HG03135 (cell line): ENCODE results near the gene ADNP2.
"Not testable (repeated sequence)": the region's sequence is repeated elsewhere in the genome, so short reads cannot be mapped to it uniquely, and the experiment has no call there.

Source experiments
- ATAC-seq: cut with Tn5 transposase; IDR thresholded peaks from one replicate; pipeline ENCODE4 v1.9.1; 2021; ENCODE audit warnings: mild to moderate bottlenecking, moderate library complexity; ENCODE audit not compliant: unreplicated experiment

ADNP2 gene

GRCh38 chr18:80143881-80144280, 34.8 kb downstream of the ADNP2 start:
- no peak for ATAC-seq

DNA sequence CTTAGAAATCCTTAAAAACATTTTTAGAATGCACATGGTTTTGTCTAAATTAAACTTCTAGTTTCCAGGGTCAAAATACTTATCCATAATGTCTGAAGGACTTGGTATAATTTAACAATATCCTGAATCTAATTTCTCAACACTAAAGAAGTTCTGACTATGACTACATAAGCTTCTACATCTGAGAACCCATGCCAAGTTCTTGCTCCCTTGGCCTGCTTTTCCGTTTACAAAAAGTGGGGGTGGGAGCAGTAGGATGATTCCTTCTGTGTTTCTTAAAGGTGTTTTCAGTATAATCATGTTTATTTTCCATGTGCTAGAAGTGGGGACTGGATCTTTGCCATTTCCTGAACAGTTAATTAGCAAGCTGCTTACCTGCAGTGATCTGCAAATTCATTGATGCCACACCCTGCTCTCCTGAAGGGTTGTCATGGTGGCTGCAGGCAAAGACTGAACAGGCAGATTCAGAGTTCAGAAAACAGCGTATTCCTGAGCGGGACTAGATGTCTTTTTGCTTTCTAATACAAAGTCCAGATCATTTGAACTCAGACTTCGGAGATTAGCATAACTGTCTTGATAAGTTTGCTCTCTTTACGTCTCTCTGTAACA, 36.2 kb downstream of the ADNP2 start:
- no peak for ATAC-seq

DNA sequence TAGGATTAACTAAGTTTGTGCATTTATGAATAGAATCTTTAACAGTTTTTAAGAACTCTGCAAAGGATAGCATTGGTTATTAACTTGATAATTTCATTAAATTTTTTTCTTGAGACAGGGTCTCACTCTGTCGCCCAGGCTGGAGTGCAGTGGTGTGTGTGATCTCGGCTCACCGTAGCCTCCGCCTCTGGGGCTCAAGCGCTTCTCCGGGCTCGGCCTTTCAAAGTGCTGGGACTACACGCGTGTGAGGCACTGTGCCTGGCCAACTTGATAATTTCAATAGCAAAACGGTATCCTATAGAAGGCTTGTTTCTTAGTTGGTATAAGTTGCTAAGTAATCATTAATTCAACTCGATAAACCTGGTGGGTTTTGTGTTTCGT, 38.0 kb downstream of the ADNP2 start:
- ATAC-seq = peak; percentile 34

GRCh38 chr18:80147418-80148325, 38.6 kb downstream of the ADNP2 start:
- ATAC-seq = peak; percentile 78

DNA sequence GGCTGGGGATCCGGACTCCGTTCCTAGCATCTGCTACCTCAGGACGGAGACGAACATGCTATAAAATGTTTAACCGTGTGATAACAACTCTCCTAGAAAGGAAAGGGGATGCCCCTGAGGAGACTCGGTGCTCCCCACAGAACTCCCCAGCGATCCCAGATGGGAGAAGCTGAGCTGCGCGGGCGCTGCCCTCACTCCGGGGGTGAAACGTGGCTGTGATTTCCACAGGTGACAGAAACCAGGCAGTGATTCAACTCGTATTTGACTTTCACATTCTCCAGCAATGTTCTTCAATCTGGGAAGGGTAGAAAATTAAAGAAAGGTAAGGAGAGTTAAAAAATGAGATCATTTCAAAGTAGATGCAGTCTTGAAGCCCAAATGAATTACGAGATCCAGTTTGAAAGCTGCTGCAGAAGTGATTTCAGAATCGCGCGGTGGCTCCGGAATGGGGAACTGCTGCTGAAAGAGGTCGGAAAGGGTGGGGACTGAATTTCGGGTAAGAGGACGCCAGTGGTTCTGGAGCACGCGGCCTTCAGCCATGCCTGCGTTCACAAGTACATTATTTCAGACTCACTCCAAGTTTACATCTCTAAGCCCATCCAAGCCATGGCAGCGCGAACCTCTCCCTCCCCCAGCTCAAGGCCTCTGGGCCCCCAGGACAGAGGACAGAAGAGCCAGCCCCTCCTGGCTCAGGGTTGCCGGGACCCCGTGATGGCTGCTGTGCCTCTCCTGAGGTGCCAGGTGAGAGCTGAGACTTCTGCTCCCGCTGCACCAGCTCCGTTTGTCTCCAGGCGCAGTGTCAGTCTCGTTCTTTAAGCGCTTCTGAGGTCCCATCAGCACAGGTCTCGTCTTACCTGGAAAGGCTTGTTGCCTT, 39.5 kb downstream of the ADNP2 start:
- peak; percentile 6 for ATAC-seq

DNA sequence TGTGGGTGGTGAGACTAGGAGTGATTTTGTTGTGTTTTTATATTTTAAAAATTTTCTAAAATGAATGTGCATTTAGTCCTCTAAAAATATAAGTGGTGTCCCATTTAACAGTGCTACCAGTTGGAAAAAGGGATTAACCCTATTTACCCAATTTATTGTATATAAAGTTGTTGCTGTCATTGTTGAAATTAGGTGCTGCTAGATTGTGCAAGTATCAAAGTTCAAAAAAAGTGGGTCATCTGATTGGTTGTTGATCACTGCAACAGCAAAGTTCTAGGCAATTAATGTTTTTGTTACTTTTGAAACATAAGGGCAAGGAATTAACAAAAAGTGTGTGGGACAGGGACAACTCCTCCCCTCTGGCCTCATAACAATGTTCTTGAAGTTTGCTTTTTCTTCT, 40.6 kb downstream of the ADNP2 start:
- ATAC-seq = no peak

DNA sequence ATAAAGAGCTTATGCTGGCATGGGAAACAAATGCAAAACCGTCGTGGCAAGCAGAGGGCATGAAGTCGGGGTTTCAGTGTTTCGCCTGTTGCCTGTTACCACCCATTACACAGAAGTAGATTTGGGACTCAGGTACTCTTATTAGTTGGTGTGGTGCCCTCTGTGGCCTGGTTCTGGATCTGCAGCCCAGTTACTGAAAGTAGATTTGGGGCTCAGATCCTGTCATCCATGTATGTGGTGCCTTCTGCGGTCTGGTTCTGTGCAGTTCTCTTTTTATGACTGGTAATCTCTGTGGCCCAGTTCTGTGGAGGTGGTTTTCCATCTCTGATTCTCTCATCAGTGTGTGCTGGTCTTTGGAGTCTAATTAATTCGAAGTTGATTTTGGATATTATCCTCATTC, 45.2 kb downstream of the ADNP2 start:
- no peak for ATAC-seq

GRCh38 chr18:80157708-80158343, 48.8 kb downstream of the ADNP2 start:
- peak; percentile 46 for ATAC-seq

DNA sequence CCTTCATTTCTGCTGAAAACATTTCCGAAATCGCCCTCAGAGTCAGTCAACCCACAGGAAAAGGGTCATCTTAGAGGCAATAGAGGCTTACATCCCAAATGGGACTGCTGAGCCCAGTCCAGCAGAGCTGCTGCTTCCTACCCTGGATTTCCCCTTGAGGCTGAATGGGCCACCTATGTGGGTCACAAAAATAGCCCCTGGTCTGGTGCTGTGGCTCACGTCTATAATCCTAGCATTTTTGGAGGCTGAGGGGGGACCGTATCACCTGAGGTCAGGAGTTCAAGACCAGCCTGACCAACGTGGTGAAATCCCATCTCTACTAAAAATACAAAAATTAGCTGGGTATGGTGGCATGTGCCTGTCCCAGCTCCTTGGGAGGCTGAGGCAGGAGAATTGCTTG, 49.3 kb downstream of the ADNP2 start:
- no peak for ATAC-seq

DNA sequence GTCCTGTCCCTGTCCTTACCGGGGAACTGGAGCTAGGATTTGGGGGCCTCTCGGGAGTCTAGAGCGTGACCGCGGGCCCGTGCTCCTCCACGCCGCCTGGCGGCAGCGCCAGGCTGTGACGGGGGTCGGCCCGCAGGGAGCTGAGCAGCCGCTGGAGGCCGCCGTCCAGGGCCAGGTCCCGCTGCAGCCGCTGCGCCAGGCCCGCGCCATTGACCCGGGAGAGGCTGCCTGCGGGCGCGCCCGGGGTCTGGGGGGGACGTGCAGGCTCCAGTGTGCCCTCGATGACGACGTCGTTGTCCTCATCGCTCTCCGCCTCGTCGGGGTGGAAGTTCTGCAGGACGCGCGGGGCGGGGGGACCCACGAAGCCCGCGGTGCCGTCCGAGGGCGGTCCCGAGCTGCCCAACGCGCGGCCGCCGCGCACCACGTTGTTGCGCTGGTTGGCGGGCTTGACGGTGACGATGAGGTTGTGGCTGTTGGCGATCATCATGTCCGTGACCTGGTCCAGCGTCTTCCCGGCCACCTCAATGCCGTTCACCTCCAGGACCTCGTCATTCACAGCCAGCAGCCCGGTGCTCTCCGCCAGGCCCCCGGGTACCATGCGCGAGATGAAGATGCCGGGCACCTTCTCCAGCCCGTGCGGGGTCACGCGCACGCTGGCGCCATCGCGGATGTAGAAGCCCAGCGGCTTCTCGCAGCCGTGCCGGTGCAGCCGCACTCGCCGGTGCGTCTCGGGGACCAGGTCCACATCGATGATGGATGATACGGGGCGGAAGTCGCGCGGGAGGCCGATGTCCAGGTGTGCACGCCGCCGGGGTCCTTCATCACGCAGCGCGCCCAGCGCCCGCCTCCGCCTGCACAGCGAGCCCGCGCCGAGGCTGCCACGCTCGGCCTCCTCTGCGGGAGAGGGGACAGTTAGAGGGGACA, 50.9 kb downstream of the ADNP2 start:
- peak; percentile 55 for ATAC-seq

- ATAC-seq = no peak
These were observed 52.8 kb downstream of the ADNP2 start for GRCh38 chr18:80161781-80162417.

- no peak for ATAC-seq
These were observed 54.1 kb downstream of the ADNP2 start for GRCh38 chr18:80163183-80163582.

- not testable (repeated sequence) for ATAC-seq
These were observed 55.8 kb downstream of the ADNP2 start for GRCh38 chr18:80164727-80165355.

DNA sequence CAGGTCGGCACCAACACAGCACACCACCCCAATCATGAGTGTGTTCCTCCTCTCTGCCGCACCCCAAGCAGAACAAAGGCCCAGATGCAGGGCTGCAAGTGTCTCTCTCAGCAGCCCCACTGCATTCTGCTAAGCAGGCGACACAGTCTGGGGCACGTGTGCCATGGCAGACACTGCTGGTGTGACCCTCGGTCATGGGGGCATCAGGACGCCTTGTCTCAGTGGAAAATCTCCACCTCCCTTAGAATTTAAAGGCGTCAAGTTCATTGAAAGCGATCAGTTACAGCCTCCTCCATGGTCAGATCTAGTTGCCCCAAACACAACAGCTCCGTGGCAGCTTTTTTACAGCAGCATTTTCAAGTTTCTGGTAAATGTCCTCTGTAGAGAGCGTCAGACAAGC, 57.2 kb downstream of the ADNP2 start:
- no peak for ATAC-seq

DNA sequence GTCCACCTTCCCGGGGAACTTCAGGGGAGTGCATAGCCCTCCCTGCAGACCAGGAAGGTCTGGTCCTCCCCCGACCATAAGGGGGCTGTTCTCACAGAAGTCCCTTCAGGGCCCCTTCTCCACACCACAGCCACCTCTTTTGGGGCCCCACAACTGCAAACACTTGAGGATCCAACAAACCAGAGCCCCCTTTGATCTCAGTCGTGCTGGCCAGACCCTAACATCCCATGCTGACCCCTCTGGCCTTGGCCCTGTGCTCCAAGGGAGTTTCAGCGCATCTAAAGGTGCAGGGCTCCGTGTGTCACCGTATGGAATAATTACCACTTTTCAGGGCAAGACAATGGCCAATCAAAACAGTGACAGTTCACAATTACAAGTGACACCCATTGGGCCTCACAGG, 57.7 kb downstream of the ADNP2 start:
- no peak for ATAC-seq

GRCh38 chr18:80167331-80167730, 58.3 kb downstream of the ADNP2 start:
- ATAC-seq = no peak

DNA sequence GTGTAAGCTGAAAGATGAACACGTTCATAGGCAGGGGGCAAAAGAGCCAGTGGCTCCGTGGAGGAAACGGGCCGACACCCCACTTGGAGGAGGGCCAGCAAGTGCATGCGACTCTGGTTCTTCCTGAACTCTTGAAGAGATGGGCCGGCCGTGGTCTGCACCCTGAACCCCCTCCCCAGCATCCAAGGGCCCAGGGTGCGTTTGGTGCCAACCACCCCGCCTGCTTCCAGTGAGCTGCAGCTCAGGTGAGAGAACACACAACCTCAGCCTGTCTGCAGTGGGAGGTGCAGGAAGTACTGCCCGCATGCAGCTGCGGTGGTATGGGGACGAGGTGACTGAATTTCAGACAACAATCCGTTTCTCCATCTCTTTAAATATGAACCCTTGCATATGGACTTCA, 58.9 kb downstream of the ADNP2 start:
- no peak for ATAC-seq

- no peak for ATAC-seq
These were observed 59.3 kb downstream of the ADNP2 start for GRCh38 chr18:80168346-80168745.

DNA sequence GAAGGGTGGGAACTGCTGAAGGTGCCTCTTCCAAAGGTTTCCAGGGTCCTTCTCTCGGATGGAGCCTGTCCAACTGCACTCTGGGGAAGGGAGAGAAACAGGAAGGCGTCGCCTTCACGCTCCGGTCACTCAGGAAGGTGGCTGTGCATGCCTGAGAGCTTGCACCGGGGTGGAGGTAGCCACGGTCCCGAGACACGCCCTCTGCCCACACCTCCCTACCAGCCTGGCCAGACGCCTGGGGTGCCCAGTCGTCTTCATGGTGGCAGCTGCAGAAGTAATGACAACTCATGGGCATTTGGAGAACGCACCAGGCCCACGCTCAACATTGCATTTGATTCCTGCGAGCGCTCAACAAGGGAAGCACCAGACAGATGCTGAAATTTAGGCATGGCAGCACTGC, 59.9 kb downstream of the ADNP2 start:
- no peak for ATAC-seq
